Fibroblast of lung (primary cell): Measurements from ENCODE around the gene TKFC. TPM values are rescaled to one million over a fixed set of nuclear protein-coding genes. Genes with fewer than 3 reads are reported as not detected.
A peak's percentile ranks its signal among the peaks of the same experiment; 100 is the strongest.
"Not testable (repeated sequence)": the region's sequence is repeated elsewhere in the genome, so short reads cannot be mapped to it uniquely, and the experiment has no call there.

Source experiments
- DNase-seq, 2 donors: peaks; one replicate each; pipeline versions ENCODE4 v3.0.0 to v3.0.0-alpha.2; 2010; ENCODE audit warnings: low read depth in 2 of 2
- H2AFZ ChIP-seq: 2 replicates; pipeline ENCODE4 v1.5.1; 2012; ENCODE audit warnings: low read length, control low read depth, inconsistent platforms
- H3K27ac ChIP-seq: 2 replicates; pipeline ENCODE4 v1.5.1; 2011; ENCODE audit warnings: low read length, control low read depth; ENCODE audit not compliant: insufficient read depth
- H3K27me3 ChIP-seq: 2 replicates; pipeline ENCODE4 v1.5.1; 2011; ENCODE audit warnings: mild to moderate bottlenecking, low read length; ENCODE audit not compliant: control insufficient read depth, insufficient read depth
- H3K36me3 ChIP-seq: 2 replicates; pipeline ENCODE4 v1.5.1; 2011; ENCODE audit warnings: low read length; ENCODE audit not compliant: control insufficient read depth, insufficient read depth
- H3K4me1 ChIP-seq: 2 replicates; pipeline ENCODE4 v1.5.1; 2011; ENCODE audit warnings: low read length; ENCODE audit not compliant: control insufficient read depth, insufficient read depth; ENCODE audit errors: extremely low read depth
- H3K4me2 ChIP-seq: 2 replicates; pipeline ENCODE4 v1.5.1; 2011; ENCODE audit warnings: low read length, control low read depth; ENCODE audit not compliant: insufficient read depth; ENCODE audit errors: extremely low read depth
- H3K4me3 ChIP-seq, 4 experiments: fragments of 200-600 bp in 1 of 4; sonication (generic) in 1 of 4; replicated peaks in 1 of 4; 2 replicates each; pipeline ENCODE4 v1.5.1; 2011 to 2016; ENCODE audit warnings: low read length in 4 of 4, low read depth in 3 of 4, mild to moderate bottlenecking in 3 of 4, control low read depth in 2 of 4, inconsistent platforms in 1 of 4, mixed read lengths in 1 of 4; ENCODE audit not compliant: insufficient read depth in 1 of 4; ENCODE audit errors: control extremely low read depth in 1 of 4
- H3K79me2 ChIP-seq: 2 replicates; pipeline ENCODE4 v1.5.1; 2012; ENCODE audit warnings: mild to moderate bottlenecking, low read length, inconsistent platforms; ENCODE audit not compliant: control insufficient read depth, insufficient read depth
- H3K9ac ChIP-seq: 2 replicates; pipeline ENCODE4 v1.5.1; 2011; ENCODE audit warnings: mild to moderate bottlenecking, low read length, control low read depth; ENCODE audit not compliant: insufficient read depth
- H3K9me3 ChIP-seq: 2 replicates; pipeline ENCODE4 v1.5.1; 2012; ENCODE audit warnings: low read depth, low read length; ENCODE audit not compliant: control insufficient read depth, insufficient read depth
- H4K20me1 ChIP-seq: 2 replicates; pipeline ENCODE4 v1.5.1; 2011; ENCODE audit warnings: low read length; ENCODE audit not compliant: control insufficient read depth, insufficient read depth; ENCODE audit errors: extremely low read depth
- EZH2 ChIP-seq: IDR thresholded peaks from 2 replicates; pipeline ENCODE4 v1.5.1; 2012; ENCODE audit warnings: low read length, control low read depth, mild to moderate bottlenecking; ENCODE audit errors: missing control alignments
- polyA plus RNA-seq, 2 donors: library from polyadenylated mRNA; depleted of rRNA in 1 of 2; stranded (reverse) in 1 of 2; unstranded in 1 of 2; fragments of >200 nt; gene quantifications; 2 replicates each; pipeline ENCODE4 v1.2.1, GENCODE V29; 2011 to 2012; ENCODE audit warnings: missing spikeins in 1 of 2
- total RNA-seq: library from RNA; depleted of rRNA; stranded (reverse); fragments of >200 nt; gene quantifications from 2 replicates; pipeline ENCODE4 v1.2.1, GENCODE V29; 2014
- TF ChIP-seq, protein P1 (sequence below), 2 donors: IDR thresholded peaks in 1 of 2; conservative IDR thresholded peaks in 1 of 2; 1 replicate in 1 of 2; 2 replicates in 1 of 2; pipeline ENCODE4 v1.5.1; 2011 to 2012; ENCODE audit warnings: low read length in 2 of 2, control low read depth in 1 of 2, inconsistent platforms in 1 of 2, low read depth in 1 of 2, mild to moderate bottlenecking in 1 of 2

The TKFC gene
- total and polyA plus RNA-seq, 2 donors (not counting 1 experiment from before 2014, with no cell fraction given): 11.5 to 27.1 TPM

DNA sequence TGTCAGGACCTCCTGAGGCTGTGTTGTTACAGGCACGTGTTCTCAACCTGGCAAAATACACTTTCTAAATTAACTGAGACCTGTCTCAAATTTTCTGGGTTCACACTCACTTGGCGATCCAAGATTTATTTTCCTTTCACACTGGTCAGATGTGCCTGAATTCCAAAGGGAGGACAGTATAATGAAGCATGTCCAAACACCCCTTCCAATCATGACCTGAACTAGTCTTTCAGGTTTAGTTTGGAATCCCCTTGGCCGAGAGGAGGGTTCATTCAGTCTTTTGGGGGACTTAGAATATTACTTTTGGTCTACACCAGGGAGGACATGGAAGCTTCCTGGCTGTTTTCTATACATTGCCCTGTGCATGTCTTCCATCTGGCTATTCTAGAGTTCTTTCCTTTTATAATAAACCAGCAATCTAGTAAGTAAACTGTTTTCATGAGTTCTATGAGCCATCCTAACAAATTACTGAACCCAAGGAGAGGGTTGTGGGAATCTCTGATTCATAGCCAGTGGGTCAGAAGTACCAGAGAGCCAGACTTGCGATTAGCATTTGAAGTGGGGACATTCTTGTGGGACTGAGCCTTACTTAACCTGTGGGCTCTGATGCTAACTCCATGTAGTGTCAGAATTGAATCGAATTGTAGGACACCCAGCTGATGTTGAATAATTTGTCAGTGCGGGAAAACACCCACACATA lies 44.6 kb downstream of the TKFC start:
- H3K4me1 ChIP-seq: peaks cover 11% of the 10 kb centered on the region
- H4K20me1 ChIP-seq: no peaks in the 10 kb centered on the region
- no peak overlapping the region for H2AFZ ChIP-seq
- peak; percentile 18 to 87 for DNase-seq
- H3K9ac ChIP-seq: no peak overlapping the region
- no peak overlapping the region for H3K4me3 ChIP-seq
- no peaks in the 10 kb centered on the region for H3K79me2 ChIP-seq
- H3K36me3 ChIP-seq: peaks cover 2% of the 10 kb centered on the region
- H3K4me2 ChIP-seq: no peak overlapping the region
- peak overlapping the region; percentile 69 for H3K27ac ChIP-seq
- H3K27me3 ChIP-seq: no peaks in the 10 kb centered on the region
- no peak for TF ChIP-seq EZH2
- TF ChIP-seq, protein P1, sequence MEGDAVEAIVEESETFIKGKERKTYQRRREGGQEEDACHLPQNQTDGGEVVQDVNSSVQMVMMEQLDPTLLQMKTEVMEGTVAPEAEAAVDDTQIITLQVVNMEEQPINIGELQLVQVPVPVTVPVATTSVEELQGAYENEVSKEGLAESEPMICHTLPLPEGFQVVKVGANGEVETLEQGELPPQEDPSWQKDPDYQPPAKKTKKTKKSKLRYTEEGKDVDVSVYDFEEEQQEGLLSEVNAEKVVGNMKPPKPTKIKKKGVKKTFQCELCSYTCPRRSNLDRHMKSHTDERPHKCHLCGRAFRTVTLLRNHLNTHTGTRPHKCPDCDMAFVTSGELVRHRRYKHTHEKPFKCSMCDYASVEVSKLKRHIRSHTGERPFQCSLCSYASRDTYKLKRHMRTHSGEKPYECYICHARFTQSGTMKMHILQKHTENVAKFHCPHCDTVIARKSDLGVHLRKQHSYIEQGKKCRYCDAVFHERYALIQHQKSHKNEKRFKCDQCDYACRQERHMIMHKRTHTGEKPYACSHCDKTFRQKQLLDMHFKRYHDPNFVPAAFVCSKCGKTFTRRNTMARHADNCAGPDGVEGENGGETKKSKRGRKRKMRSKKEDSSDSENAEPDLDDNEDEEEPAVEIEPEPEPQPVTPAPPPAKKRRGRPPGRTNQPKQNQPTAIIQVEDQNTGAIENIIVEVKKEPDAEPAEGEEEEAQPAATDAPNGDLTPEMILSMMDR (conservative IDR thresholded peaks at IDR 0.05 in 1 of 2, IDR thresholded peaks at IDR 0.05 in 1 of 2; ENCODE audit: low read depth in 1 of 2, low read length in 2 of 2): no peak
- H3K9me3 ChIP-seq: no peaks in the 10 kb centered on the region

DNA sequence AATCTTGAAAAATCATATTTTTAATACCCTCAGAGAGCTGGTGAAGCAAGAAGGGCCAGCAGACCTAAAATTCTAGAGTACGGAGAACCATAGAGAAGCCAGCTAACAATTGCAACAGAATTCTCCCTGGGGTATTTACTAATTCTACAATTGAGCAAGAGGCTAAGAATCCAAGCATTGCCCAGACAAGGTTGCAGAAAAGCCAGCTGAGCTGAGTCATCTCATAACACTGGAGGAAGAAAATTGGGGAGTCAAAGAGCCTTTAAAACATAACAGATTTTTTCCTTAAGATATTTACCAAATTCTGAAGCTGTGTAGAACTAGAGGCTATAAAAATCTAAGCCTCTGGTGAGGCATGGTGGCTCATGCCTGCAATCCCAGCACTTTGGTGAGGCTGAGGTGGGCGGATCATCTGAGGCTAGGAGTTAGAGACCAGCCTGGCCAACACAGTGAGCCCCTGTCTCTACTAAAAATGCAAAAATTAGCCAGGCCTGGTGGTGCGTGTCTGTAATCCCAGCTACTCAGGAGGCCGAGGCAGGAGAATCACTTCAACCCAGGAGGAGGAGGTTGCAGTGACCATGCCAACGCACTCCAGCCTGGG lies 45.8 kb downstream of the TKFC start:
- H3K27me3 ChIP-seq: no peaks in the 10 kb centered on the region
- H3K27ac ChIP-seq: peak overlapping the region; percentile 69
- no peaks in the 10 kb centered on the region for H3K79me2 ChIP-seq
- peak; percentile 92 to 98 for DNase-seq
- H3K9ac ChIP-seq: no peak overlapping the region
- no peaks in the 10 kb centered on the region for H3K9me3 ChIP-seq
- no peak overlapping the region for H3K4me3 ChIP-seq
- TF ChIP-seq, protein P1 (conservative IDR thresholded peaks at IDR 0.05 in 1 of 2, IDR thresholded peaks at IDR 0.05 in 1 of 2; ENCODE audit: low read depth in 1 of 2, low read length in 2 of 2): no peak
- no peak for TF ChIP-seq EZH2
- no peak overlapping the region for H3K4me2 ChIP-seq
- no peak overlapping the region for H2AFZ ChIP-seq
- no peaks in the 10 kb centered on the region for H4K20me1 ChIP-seq
- H3K4me1 ChIP-seq: peaks cover 11% of the 10 kb centered on the region
- H3K36me3 ChIP-seq: no peaks in the 10 kb centered on the region

DNA sequence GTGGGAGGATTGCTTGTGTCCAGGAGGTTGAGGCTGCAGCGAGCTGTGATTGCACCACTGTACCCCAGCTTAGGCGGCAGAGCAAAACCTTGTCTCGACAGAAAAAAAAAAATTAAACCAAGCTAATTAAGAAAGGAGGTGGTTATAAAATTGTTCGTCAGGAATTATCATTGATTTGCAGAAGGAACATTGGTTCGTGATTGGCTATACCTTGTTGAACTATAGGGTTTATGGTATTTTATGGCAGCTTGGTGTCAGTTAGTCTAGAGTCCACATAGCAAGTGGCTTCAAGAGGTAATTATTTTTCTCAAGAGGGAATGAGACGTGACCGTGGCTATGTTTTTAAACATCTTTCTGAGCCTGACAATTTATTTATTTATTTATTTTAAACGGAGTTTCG lies 47.9 kb downstream of the TKFC start:
- Histone ChIP-seq H3K4me1 (peaks cover 11% of the 10 kb centered on the region), H3K27ac (no peak overlapping the region), H3K9me3 (no peaks in the 10 kb centered on the region), H4K20me1 (no peaks in the 10 kb centered on the region), H3K4me3 (no peak overlapping the region), H3K9ac (no peak overlapping the region), H3K27me3 (no peaks in the 10 kb centered on the region), H2AFZ (no peak overlapping the region), H3K4me2 (no peak overlapping the region), H3K36me3 (no peaks in the 10 kb centered on the region), H3K79me2 (no peaks in the 10 kb centered on the region)
- TF ChIP-seq, protein P1 (conservative IDR thresholded peaks at IDR 0.05 in 1 of 2, IDR thresholded peaks at IDR 0.05 in 1 of 2; ENCODE audit: low read depth in 1 of 2, low read length in 2 of 2): no peak
- TF ChIP-seq EZH2: no peak
- no peak for DNase-seq

DNA sequence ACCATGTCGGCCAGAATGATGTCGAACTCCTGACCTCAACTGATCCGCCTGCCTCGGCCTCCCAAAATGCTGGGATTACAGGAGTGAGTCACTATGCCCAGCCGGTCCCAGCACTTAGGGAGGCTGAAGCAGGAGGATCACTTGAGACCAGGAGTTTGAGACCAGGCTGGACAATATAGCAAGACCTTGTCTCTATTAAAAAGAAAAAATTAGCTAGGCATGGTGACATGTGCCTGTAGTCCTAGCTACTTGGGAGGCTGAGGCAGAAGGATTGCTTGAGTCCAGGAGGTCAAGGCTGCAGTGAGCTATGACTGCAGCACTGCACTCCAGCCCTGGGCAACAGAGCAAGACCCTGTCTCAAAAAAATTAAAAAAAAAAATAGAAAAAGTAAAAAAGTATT lies 50.8 kb downstream of the TKFC start:
- H3K36me3 ChIP-seq, H3K4me3 ChIP-seq, H2AFZ ChIP-seq, DNase-seq, H4K20me1 ChIP-seq, H3K4me1 ChIP-seq, H3K9ac ChIP-seq, H3K27me3 ChIP-seq, H3K4me2 ChIP-seq, H3K27ac ChIP-seq, H3K9me3 ChIP-seq, H3K79me2 ChIP-seq: not testable (repeated sequence)
